Adrenal gland (tissue), 5 donors: ENCODE results near the gene GOLGA8H.
"Not testable (repeated sequence)": the region's sequence is repeated elsewhere in the genome, so short reads cannot be mapped to it uniquely, and the experiment has no call there.

ENCODE experiments used
- CTCF ChIP-seq, 6 experiments: fragments of 450-650 bp in 4 of 6; fragments of 200-600 bp in 2 of 6; sonication (generic) in 1 of 6; IDR thresholded peaks; 1 replicate in 5 of 6; 2 replicates in 1 of 6; pipeline versions ENCODE4 v1.5.1 to v1.8.0; 2016 to 2021; ENCODE audit warnings: antibody characterized with exemption in 6 of 6, mild to moderate bottlenecking in 2 of 6, moderate library complexity in 1 of 6
- POLR2A ChIP-seq, 2 donors: fragments of 450-650 bp; IDR thresholded peaks; one replicate each; pipeline ENCODE4 v1.6.1; 2017; ENCODE audit warnings: antibody characterized with exemption in 2 of 2, mild to moderate bottlenecking in 2 of 2, moderate library complexity in 1 of 2
- donor health status: DM: no; HTN: no; CAD: no.

DNA sequence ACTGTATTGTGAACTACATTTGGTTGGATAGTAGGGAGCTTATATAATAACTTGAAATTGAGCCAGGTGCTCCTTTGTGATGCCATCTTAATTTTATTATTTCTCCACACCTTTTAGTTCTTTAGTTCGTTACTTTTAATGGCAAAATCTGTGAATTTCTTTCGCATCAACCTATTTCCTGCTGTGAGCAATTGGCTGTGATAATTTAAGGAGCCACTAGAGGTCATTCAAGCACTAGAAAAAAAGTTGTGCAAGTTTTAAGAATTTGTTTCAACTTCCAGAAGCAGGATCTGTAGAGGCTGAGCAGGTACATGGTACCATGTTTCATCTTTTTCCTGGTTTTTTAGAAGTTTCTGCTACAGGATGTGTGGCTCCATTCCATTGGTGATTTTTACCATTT is 4.9 kb upstream of the GOLGA8H start:
- peak in 3 of 6 experiments; percentile 36 to 46 (median 39) for TF ChIP-seq CTCF (IDR thresholded peaks at IDR 0.05)
- TF ChIP-seq POLR2A (IDR thresholded peaks at IDR 0.05), result not testable (repeated sequence)
